AG04450 (cell line): ENCODE measurements around the gene TRMT112. TPM values are rescaled to one million over a fixed set of nuclear protein-coding genes. Genes with fewer than 3 reads are reported as not detected.

Source experiments
- CTCF ChIA-PET: fragments of 300-600, 350-600 bp; formaldehyde crosslinking; extraction: SDS; loops from one replicate; lab custom pipeline; 2022; ENCODE audit warnings: antibody characterized with exemption, inconsistent platforms; lab: Charles Lee
- POLR2A ChIA-PET: fragments of 350-600 bp; formaldehyde crosslinking; extraction: SDS; loops from one replicate; lab custom pipeline; 2021; ENCODE audit warnings: antibody characterized with exemption, inconsistent platforms; lab: Yijun Ruan, JAX
- DNase-seq: peaks from one replicate; pipeline ENCODE4 v3.0.0-alpha.2; 2011; ENCODE audit warnings: low read depth, low spot score
- H3K27ac ChIP-seq: one replicate; pipeline ENCODE4 v1.5.1; 2012; ENCODE audit warnings: low read depth, low read length, control low read depth
- H3K27me3 ChIP-seq: one replicate; pipeline ENCODE4 v1.6.0; 2012; ENCODE audit warnings: low read length; ENCODE audit not compliant: control insufficient read depth, insufficient read depth
- H3K4me3 ChIP-seq: 2 replicates; pipeline ENCODE4 v1.5.1; 2011; ENCODE audit warnings: mild to moderate bottlenecking, low read depth, low read length, control low read depth
- H3K9me3 ChIP-seq: 2 replicates; pipeline ENCODE4 v1.5.1; 2012; ENCODE audit warnings: low read length; ENCODE audit not compliant: control insufficient read depth, insufficient read depth
- CTCF ChIP-seq: IDR thresholded peaks from 2 replicates; pipeline ENCODE4 v1.5.1; 2011; ENCODE audit warnings: low read depth, low read length, control low read depth, inconsistent platforms
- polyA plus RNA-seq: library from polyadenylated mRNA; depleted of rRNA; stranded (reverse); fragments of >200 nt; gene quantifications from 2 replicates; pipeline ENCODE4 v1.2.3, GENCODE V29; 2011

Gene TRMT112
- polyA plus RNA-seq, 1 experiment: 194 TPM

GRCh38 chr11:64361659-64362058, 44.3 kb upstream of the TRMT112 start:
- no peak for TF ChIP-seq CTCF
- CTCF ChIA-PET: interaction anchor here (1.7 kb wide), 1 partner anchor 19 kb away, joined by 6 read pairs; no protein-coding TSS in a partner anchor
- Histone ChIP-seq H3K27me3 (no peaks in the 10 kb centered on the region), H3K9me3 (no peaks in the 10 kb centered on the region; the same call in 1 of the 2 replicates), H3K4me3 (no peak overlapping the region), H3K27ac (peak overlapping the region; percentile 21)
- POLR2A ChIA-PET: no interaction called here
- no peak for DNase-seq

GRCh38 chr11:64360448-64360921, 43.1 kb upstream of the TRMT112 start:
- POLR2A ChIA-PET: no interaction called here
- H3K4me3 ChIP-seq: peak overlapping the region; percentile 92; the same call in 1 of the 2 replicates

GRCh38 chr11:64359712-64360445, 42.5 kb upstream of the TRMT112 start:
- Histone ChIP-seq H3K9me3 (no peaks in the 10 kb centered on the region; the same call in 1 of the 2 replicates), H3K4me3 (peak overlapping the region; percentile 92), H3K27me3 (no peaks in the 10 kb centered on the region), H3K27ac (no peak overlapping the region)
- ChIA-PET POLR2A (no interaction called here), CTCF (interaction anchor here (0.7 to 1.7 kb wide), 3 partner anchors 17 to 85 kb away, joined by 4 to 6 read pairs (median 4); no protein-coding TSS in a partner anchor)
- no peak for DNase-seq
- no peak for TF ChIP-seq CTCF

More at GRCh38 chr11:64360448-64360921, 43.1 kb upstream of the TRMT112 start:
- no peaks in the 10 kb centered on the region; the same call in 1 of the 2 replicates for H3K9me3 ChIP-seq
- TF ChIP-seq CTCF: no peak
- H3K27ac ChIP-seq: no peak overlapping the region
- CTCF ChIA-PET: interaction anchor here (1.7 kb wide), 1 partner anchor 18 kb away, joined by 6 read pairs; no protein-coding TSS in a partner anchor
- H3K27me3 ChIP-seq: no peaks in the 10 kb centered on the region
- no peak for DNase-seq

GRCh38 chr11:64358907-64359711, 41.8 kb upstream of the TRMT112 start, which contains the start of gene RPS6KA4:
RPS6KA4 (plus strand) TSS chr11:64359162; CDS start chr11:64359236, 74 bp downstream.
- ChIA-PET CTCF (interaction anchor here (0.7 to 0.9 kb wide), 2 partner anchors 17 to 85 kb away, joined by 4 read pairs; no protein-coding TSS in a partner anchor), POLR2A (no interaction called here)
- Histone ChIP-seq H3K27ac (peak within 1 kb of the TSS; percentile 31), H3K9me3 (no peaks in the 10 kb centered on the region; the same call in 1 of the 2 replicates), H3K4me3 (peak within 1 kb of the TSS; percentile 92), H3K27me3 (no peaks in the 10 kb centered on the region)
- no peak for TF ChIP-seq CTCF
- DNase-seq: no peak
